ENCODE measurements around the gene GATAD2A.
"Not testable (repeated sequence)": the region's sequence is repeated elsewhere in the genome, so short reads cannot be mapped to it uniquely, and the experiment has no call there.

GATAD2A gene

DNA sequence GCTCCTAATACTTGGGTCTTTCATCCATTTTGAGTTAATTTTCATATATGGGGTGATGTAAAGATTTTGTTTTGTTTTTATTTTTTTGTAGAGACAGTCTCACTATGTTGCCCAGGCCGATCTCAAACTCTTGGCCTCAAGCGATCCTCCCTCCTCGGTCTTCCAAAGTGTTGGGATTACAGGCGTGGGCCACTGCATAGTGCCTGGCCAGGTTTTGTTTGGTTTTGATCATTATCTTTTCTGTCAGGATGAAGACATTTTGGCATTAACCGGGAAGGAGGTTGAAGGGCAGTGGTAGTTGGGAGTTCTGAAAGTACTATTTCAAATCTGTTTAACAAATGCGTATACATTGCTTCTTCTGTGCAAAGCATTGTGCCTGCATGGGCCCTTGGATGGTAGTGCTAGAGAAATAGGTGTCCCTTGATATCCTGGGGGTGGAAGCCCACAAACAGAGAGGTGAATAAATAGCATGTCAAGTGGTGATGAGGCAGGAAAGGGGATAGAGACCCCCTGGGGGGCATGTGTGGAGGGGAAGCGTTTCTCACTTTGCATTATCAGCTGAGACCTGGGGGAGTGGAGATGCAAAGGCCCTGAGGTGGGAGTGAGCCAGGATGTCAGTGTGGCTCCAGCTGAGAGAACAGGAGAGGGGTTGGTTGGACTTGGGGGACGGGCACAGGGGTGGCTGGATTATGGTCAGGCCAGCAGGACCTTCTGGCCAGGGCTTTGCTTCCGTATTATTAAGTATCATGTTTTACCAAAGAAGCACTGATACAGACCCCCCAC is 41.4 kb downstream of the GATAD2A start:
- no peak for DNase-seq (ENCODE audit: low read depth)

DNA sequence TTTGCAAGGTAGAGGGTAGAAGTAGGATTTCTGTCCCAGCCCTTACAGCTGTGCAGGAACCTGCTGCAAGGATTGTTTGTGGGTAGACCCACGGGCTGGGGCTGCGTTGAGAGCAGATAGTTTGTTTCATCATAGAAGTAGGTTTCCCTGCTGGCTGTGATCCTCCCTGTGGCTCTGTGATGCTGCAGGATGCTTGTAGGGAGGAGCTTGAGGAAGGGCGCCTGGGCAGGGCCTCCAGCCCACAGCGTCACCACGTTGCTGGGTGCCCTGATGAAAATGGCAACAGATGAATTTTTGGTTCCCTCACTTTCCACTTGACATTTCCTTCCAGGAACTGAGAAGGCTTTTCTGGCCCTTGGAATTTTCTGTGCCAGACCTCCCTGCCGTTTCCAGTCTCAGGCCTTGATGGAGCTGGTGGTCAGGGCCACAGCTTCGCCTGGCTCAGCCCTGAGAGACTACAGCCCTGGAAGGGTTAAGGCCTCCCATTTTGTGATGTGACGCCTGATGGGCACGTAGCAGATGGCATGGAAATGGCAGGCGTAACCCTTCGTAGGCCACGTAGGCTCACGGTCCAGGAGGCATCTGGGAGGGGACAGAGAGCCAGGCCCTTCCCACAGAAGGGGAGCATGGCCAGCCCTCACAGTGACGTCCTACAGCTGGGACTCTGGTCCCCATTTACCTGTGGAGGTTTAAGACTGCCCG is 42.2 kb downstream of the GATAD2A start:
- no peak for DNase-seq (ENCODE audit: low read depth)

DNA sequence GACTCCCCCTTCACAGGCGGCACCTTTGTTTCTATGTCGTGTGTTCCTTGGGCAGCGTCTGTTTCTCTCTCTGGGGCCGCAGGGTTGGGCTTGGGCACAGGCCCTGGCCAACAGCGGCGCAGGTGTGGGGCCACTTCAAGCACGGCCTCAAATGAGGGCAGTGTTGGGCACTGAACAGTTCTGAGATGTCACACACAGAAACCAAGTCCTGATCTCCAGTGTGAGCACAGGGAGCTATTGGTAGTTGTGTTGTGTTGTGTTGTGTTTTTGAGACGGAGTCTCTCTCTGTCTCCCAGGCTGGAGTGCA is 42.7 kb downstream of the GATAD2A start:
- no peak for DNase-seq (ENCODE audit: low read depth)

- DNase-seq (ENCODE audit: low read depth): no peak
Measured at GRCh38 chr19:19451429-19452242, 46.2 kb downstream of the GATAD2A start.

- no peak for DNase-seq (ENCODE audit: low read depth)
Measured at GRCh38 chr19:19452243-19453124, 47.0 kb downstream of the GATAD2A start.

- no peak for DNase-seq (ENCODE audit: low read depth)
Measured at GRCh38 chr19:19453125-19453454, 47.6 kb downstream of the GATAD2A start.

GRCh38 chr19:19455166-19455919 is 49.9 kb downstream of the GATAD2A start:
- not testable (repeated sequence) for DNase-seq (ENCODE audit: low read depth)

DNA sequence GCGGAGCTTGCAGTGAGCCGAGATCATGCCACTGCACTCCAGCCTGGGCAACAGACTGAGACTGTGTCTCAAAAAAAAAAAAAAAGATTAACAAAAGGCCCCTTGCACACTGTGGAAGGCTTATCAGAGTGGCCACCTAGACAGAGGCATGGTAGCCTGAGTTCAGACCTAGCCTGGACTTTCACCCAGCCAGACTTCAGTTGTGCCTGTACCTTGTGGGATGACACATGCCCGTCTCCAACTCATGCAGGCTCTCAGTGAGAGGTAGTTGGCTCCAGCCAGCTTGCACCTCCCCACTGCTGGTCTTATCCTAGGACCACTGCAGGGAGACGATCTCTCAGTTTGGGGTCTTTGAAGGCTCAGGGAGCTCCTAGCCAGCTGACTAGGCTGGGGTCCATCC is 52.2 kb downstream of the GATAD2A start:
- no peak for DNase-seq (ENCODE audit: low read depth)

DNA sequence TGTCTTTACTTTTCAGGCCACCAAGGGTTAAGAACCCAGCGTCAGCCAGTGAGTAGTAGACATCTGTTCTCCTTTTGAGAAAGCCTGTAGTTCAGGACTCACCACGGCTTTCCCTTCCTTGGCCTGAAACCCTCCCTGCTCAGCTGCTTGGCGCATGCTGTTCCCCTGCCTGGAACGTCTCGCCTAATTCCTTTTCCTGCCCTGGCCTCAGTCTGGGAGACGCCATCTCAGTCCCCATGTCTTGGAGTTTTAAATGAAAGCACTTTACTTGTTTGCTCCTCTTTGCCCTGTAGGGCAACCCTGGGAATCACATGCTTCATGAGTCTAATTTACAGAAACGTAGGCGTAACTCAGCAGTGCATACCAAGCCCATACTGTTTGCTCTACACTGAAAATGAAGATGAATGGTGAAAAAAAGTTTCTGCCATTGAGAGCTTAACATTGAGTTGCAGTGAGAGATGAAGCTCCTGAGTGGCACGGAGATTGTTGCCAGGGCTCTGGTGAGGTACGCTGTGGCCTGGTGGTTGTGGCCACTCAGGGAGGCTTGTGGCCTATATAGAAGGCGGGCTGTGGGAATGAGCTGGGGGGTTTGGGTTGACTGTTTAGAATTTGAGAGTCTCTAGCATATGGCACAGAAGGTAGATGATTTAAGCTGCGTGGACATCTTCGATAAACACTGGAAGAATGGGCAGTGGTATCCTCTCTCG is 52.8 kb downstream of the GATAD2A start:
- DNase-seq (ENCODE audit: low read depth): peak; percentile 15

- peak; percentile 65 for DNase-seq (ENCODE audit: low read depth)
Measured at GRCh38 chr19:19459073-19459472, 53.6 kb downstream of the GATAD2A start.

DNA sequence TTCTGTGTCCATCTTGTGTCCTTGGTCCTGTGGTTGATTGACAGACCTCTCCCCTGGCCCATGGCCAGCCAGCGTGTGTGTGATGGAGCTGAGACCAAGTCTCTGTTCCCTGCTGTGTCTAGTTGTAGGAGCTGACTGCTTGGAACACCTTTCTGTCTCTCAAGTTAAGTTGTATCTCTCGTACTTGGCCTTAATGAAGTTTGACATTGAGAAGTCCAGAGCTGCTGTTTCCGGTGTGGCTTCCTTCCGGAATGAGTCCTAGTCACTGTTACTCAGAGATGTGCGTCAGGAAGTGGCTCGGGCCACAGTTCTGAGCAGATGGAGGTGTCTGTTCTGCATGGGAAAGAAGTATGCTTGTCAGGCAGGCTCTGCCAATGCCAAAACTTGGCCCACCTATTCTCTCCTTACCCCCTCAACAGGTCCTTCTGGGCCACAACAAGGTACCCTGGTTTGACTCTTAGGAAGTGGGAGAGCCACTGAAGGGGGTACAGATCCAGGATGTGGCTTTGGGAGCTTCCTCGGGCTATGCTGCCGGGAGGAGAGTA is 54.3 kb downstream of the GATAD2A start:
- DNase-seq (ENCODE audit: low read depth): peak; percentile 87

GRCh38 chr19:19460258-19460731 is 54.8 kb downstream of the GATAD2A start:
- no peak for DNase-seq (ENCODE audit: low read depth)

- peak; percentile 63 for DNase-seq (ENCODE audit: low read depth)
Measured at GRCh38 chr19:19460761-19461265, 55.3 kb downstream of the GATAD2A start.

- DNase-seq (ENCODE audit: low read depth): peak; percentile 53
Measured at GRCh38 chr19:19461306-19461670, 55.8 kb downstream of the GATAD2A start.

DNA sequence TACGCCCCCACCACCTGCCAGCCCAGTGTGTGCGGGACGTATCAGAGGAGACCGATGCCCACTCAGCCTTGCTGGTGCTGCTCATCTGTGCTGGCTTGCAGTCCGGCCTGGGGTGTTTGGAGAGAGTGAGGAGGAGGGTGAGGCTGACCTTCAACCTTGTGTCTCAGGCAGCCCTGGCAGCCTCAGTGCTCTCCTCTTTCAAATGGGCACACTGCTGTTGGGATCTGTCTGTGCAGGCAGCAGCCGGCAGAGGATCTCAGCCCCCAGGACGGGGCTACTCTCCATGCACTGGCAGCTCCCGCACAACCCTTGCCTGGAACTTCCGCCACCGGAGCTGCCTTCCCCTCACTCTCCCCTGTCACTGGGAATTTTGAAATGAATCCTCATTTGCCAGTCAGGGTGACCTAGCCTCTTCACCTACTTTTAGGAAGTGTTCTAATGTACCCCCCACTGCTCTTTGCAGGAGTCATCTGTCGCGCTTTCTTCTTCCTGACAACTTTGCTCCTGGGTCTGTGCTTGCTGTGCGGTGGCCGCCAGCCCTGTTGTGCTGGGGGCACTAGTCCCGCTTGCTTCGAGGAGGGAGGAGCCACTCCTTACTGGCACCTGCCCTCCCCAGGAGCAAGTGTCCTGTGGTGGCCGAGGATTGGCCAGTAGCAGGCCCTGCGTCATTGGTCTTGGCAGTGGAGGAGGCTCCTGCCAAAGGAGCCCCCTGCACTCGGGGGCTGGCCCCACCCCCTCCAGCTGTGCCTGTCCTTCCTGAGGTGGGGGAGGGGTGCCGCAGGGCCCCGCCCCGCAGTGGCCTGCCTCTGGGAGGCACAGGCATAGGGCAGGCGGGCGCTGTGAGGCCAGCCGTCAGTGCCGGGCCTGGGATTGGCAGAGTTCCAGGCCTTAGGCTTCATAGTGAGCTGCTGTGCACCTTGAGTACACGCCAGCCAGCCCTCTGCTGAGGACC is 56.5 kb downstream of the GATAD2A start:
- DNase-seq (ENCODE audit: low read depth): peak; percentile 38

- DNase-seq (ENCODE audit: low read depth): peak; percentile 65
Measured at GRCh38 chr19:19463348-19464117, 58.1 kb downstream of the GATAD2A start.

DNA sequence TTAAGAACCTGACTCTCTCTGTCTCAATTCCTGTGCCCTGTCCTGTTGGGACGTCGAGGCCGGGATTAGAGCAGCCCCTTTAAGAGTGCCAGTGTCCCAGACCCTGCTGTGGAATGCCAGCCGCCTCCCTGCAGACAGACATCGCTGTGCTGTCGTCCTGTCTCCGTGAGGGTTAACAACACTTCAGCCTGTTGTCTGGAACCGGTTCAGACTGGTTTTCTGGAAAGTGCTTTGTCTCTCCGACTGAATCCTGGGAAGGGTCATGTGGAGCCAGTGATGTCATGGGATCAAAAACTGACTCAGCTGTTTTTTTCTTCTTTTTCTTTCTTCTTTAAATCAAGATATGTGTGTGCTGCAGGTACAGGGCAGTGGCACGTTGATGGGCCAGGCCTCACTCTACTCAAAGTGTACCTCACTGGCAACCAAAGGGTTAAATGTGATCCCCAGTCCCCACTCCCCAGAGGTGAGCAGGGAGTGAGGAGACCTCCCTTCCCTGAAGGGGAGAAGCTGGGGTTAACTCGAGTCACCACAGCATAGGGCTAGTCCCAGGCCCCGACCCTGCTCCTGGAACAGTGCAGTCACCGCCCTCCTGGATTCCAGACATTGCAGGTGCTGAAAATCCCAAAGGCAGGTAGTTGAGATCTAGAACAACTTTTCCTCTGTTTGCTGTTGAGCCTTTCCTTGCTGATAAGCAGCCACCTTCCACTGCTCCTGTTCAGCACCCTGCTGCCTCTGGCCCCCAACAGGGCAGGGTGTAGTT is 59.0 kb downstream of the GATAD2A start:
- peak; percentile 29 for DNase-seq (ENCODE audit: low read depth)
